AG10803 (cell line): ENCODE measurements around the gene GP9.

Experiments used
- DNase-seq: peaks from one replicate; pipeline ENCODE4 v3.0.0; 2010; ENCODE audit warnings: low read depth
- H3K4me3 ChIP-seq: 2 replicates; pipeline ENCODE4 v1.5.1; 2011; ENCODE audit warnings: mild to moderate bottlenecking, low read length, control low read depth
- CTCF ChIP-seq: conservative IDR thresholded peaks from 2 replicates; pipeline ENCODE4 v1.5.1; 2011; ENCODE audit warnings: mild to moderate bottlenecking, low read length, control low read depth, inconsistent platforms

Gene GP9

GRCh38 chr3:129040039-129040336 lies 20.6 kb upstream of the GP9 start:
- no peak for TF ChIP-seq CTCF

GRCh38 chr3:129040579-129041300 lies 19.8 kb upstream of the GP9 start:
- no peak overlapping the region for H3K4me3 ChIP-seq
- no peak for TF ChIP-seq CTCF
- no peak for DNase-seq

More at GRCh38 chr3:129040039-129040336, 20.6 kb upstream of the GP9 start:
- no peak for DNase-seq
- no peak overlapping the region for H3K4me3 ChIP-seq

GRCh38 chr3:129045675-129046036 lies 14.9 kb upstream of the GP9 start:
- no peak for TF ChIP-seq CTCF
- DNase-seq: no peak
- no peak overlapping the region for H3K4me3 ChIP-seq

- no peak overlapping the region for H3K4me3 ChIP-seq
- TF ChIP-seq CTCF: no peak
Observed at GRCh38 chr3:129046037-129046731, 14.4 kb upstream of the GP9 start.

GRCh38 chr3:129046732-129047552 lies 13.6 kb upstream of the GP9 start:
- DNase-seq: no peak
- TF ChIP-seq CTCF: no peak
- H3K4me3 ChIP-seq: no peak overlapping the region

More at GRCh38 chr3:129046037-129046731, 14.4 kb upstream of the GP9 start:
- no peak for DNase-seq

- no peak for DNase-seq
- TF ChIP-seq CTCF: no peak
Observed at GRCh38 chr3:129047553-129047839, 13.1 kb upstream of the GP9 start.

More at GRCh38 chr3:129047553-129047839, 13.1 kb upstream of the GP9 start:
- no peak overlapping the region for H3K4me3 ChIP-seq
